ENCODE results near the gene RYR2. TPM values are rescaled to one million over a fixed set of nuclear protein-coding genes. Genes with fewer than 3 reads are reported as not detected.

Gene RYR2
- total and polyA plus RNA-seq, 8 donors, result 1.6 to 6.9 (median 4.4) TPM

- H3K27me3 ChIP-seq, result no peaks in the 10 kb centered on the region
- FAIRE-seq (no peak), DNase-seq (no peak), ATAC-seq (no peak)
- intact Hi-C loops (cut with DNase I), result no loop called here
- no peak overlapping the region for H3K27ac ChIP-seq
- 83 to 85% methylated on average over 5 of the region's 5 CpGs for WGBS, 2 donors
- H3K4me1 ChIP-seq, result no peaks in the 10 kb centered on the region
- TF ChIP-seq CTCF (IDR thresholded peaks at IDR 0.05), result no peak
- no peaks in the 10 kb centered on the region for H3K36me3 ChIP-seq
- no peak overlapping the region for H3K4me3 ChIP-seq
- no peaks in the 10 kb centered on the region for H3K9me3 ChIP-seq
Observed at GRCh38 chr1:237664348-237664747, 622.4 kb downstream of the RYR2 start.

GRCh38 chr1:237670302-237670701 lies 628.3 kb downstream of the RYR2 start:
- DNase-seq (no peak), ATAC-seq (no peak), FAIRE-seq (no peak)
- Histone ChIP-seq H3K4me3 (no peak overlapping the region), H3K9me3 (no peaks in the 10 kb centered on the region), H3K36me3 (no peaks in the 10 kb centered on the region), H3K27me3 (no peaks in the 10 kb centered on the region), H3K4me1 (no peaks in the 10 kb centered on the region), H3K27ac (no peak overlapping the region)
- no peak for TF ChIP-seq CTCF (IDR thresholded peaks at IDR 0.05)
- intact Hi-C loops (cut with DNase I), result no loop called here
- 83% methylated on average over 1 of the region's 1 CpG; no CpG with 5 or more reads in 1 of the 2 donors for WGBS, 2 donors

- Histone ChIP-seq H3K4me3 (no peak overlapping the region), H3K9me3 (no peaks in the 10 kb centered on the region)
Observed at GRCh38 chr1:237671262-237671661, 629.3 kb downstream of the RYR2 start.

GRCh38 chr1:237671935-237672334 lies 630.0 kb downstream of the RYR2 start:
- Histone ChIP-seq H3K27ac (no peak overlapping the region), H3K36me3 (no peaks in the 10 kb centered on the region), H3K4me3 (no peak overlapping the region), H3K4me1 (no peaks in the 10 kb centered on the region), H3K27me3 (no peaks in the 10 kb centered on the region), H3K9me3 (no peaks in the 10 kb centered on the region)
- 74 to 75% methylated on average over 6 of the region's 6 CpGs for WGBS, 2 donors
- no peak for TF ChIP-seq CTCF (IDR thresholded peaks at IDR 0.05)
- intact Hi-C loops (cut with DNase I), result no loop called here
- FAIRE-seq (no peak), DNase-seq (no peak), ATAC-seq (no peak)

More at GRCh38 chr1:237671262-237671661, 629.3 kb downstream of the RYR2 start:
- DNase-seq (no peak), ATAC-seq (no peak), FAIRE-seq (no peak)
- Histone ChIP-seq H3K4me1 (no peaks in the 10 kb centered on the region), H3K27me3 (no peaks in the 10 kb centered on the region), H3K36me3 (no peaks in the 10 kb centered on the region), H3K27ac (no peak overlapping the region)
- 64 to 68% methylated on average over 4 of the region's 4 CpGs for WGBS, 2 donors
- no peak for TF ChIP-seq CTCF (IDR thresholded peaks at IDR 0.05)
- intact Hi-C loops (cut with DNase I), result no loop called here

GRCh38 chr1:237672748-237673147 lies 630.8 kb downstream of the RYR2 start:
- Histone ChIP-seq H3K4me3 (no peak overlapping the region), H3K9me3 (no peaks in the 10 kb centered on the region), H3K4me1 (no peaks in the 10 kb centered on the region), H3K27me3 (no peaks in the 10 kb centered on the region), H3K27ac (no peak overlapping the region), H3K36me3 (no peaks in the 10 kb centered on the region)
- TF ChIP-seq CTCF (IDR thresholded peaks at IDR 0.05), result no peak
- ATAC-seq (peak in 3 of 4 donors; percentile 35 to 68 (median 40)), FAIRE-seq (no peak), DNase-seq (no peak)
- intact Hi-C loops (cut with DNase I), result no loop called here
- WGBS, 2 donors, result 49 to 51% methylated on average over 2 of the region's 2 CpGs

Measured in pancreas (tissue), 10 donors.